Measurements from ENCODE around the gene ACTR2. TPM values are rescaled to one million over a fixed set of nuclear protein-coding genes. Genes with fewer than 3 reads are reported as not detected.
A peak's percentile ranks its signal among the peaks of the same experiment; 100 is the strongest.
"Not testable (repeated sequence)": the region's sequence is repeated elsewhere in the genome, so short reads cannot be mapped to it uniquely, and the experiment has no call there.

ACTR2 gene
- total and polyA plus RNA-seq, 10 donors, result 106 to 348 (median 193) TPM

DNA sequence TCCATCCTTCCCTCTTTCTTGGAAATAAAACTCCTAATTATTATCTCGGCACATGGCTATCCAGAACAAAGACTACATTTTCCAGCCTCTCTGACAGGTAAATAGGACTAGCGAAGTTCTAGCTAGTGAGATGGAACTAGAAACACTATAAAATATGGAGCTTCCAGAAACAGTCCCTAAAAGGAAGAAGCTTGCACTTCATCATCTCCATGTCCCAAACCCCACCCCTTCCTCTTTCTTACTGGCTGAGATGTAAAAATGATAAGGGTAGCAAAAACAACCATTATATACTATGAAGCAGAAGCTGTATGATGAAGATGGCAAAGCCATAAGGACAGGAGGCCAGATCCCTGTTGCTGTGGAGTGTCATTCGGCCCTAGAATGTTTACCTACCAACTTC is 11.7 kb upstream of the ACTR2 start:
- no peaks in the 10 kb centered on the region for H3K4me1 ChIP-seq
- H3K4me3 ChIP-seq, result no peak overlapping the region
- no peak overlapping the region for H3K27ac ChIP-seq
- no peak for DNase-seq
- H3K27me3 ChIP-seq (replicated peaks in 1 of 7), result no peaks in the 10 kb centered on the region
- intact Hi-C loops (cut with DNase I; ENCODE audit: low total_unique reads), result no loop called here
- H3K36me3 ChIP-seq, result no peaks in the 10 kb centered on the region
- no peaks in the 10 kb centered on the region for H3K9me3 ChIP-seq
- TF ChIP-seq, protein P1, sequence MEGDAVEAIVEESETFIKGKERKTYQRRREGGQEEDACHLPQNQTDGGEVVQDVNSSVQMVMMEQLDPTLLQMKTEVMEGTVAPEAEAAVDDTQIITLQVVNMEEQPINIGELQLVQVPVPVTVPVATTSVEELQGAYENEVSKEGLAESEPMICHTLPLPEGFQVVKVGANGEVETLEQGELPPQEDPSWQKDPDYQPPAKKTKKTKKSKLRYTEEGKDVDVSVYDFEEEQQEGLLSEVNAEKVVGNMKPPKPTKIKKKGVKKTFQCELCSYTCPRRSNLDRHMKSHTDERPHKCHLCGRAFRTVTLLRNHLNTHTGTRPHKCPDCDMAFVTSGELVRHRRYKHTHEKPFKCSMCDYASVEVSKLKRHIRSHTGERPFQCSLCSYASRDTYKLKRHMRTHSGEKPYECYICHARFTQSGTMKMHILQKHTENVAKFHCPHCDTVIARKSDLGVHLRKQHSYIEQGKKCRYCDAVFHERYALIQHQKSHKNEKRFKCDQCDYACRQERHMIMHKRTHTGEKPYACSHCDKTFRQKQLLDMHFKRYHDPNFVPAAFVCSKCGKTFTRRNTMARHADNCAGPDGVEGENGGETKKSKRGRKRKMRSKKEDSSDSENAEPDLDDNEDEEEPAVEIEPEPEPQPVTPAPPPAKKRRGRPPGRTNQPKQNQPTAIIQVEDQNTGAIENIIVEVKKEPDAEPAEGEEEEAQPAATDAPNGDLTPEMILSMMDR (IDR thresholded peaks at IDR 0.05 in 8 of 11, conservative IDR thresholded peaks at IDR 0.05 in 3 of 11), result no peak
- TF ChIP-seq POLR2A (IDR thresholded peaks at IDR 0.05) (no peak), POLR2AphosphoS5 (IDR thresholded peaks at IDR 0.05) (no peak)
- WGBS, 5 donors, result 87 to 98% (median 95%) methylated on average over 3 of the region's 3 CpGs

DNA sequence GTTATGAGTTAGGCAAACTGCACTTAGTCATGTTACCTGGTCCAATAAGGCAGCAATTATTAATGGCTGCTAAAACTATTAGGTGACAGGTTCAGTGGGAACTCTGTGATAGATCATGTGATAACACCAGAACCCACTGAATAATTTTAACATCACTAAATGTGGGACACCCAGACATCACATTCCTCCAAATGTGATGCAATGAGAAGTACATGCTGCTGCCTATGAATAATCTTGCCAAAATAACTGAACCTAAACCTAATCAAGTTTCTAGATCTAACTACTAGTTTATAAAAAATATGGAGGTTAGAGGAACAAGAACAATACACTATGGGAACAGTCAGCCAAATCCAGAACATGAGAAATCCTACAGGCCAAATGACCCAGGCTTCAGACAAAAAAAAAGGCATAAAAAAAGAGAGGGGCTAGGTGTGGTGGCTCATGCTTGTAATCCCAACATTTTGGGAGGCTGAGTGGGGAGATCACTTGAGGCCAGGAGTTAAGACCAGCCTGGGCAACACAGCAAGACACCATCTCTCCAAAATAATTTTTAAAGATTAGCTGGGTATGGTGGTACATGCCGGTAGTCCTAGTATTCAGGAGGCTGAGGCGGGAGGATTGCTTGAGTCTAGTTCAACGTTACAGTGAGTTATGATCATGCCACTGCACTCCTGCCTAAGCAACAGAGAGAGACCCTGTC is 7.0 kb upstream of the ACTR2 start:
- WGBS, 5 donors, result 64 to 94% (median 88%) methylated on average over 3 of the region's 3 CpGs
- Histone ChIP-seq H3K36me3 (no peaks in the 10 kb centered on the region), H3K27me3 (replicated peaks in 1 of 7) (no peaks in the 10 kb centered on the region), H3K9me3 (no peaks in the 10 kb centered on the region), H3K4me1 (no peaks in the 10 kb centered on the region), H3K4me3 (no peak overlapping the region), H3K27ac (no peak overlapping the region)
- no peak for DNase-seq
- TF ChIP-seq POLR2A (IDR thresholded peaks at IDR 0.05) (no peak), POLR2AphosphoS5 (IDR thresholded peaks at IDR 0.05) (no peak)
- TF ChIP-seq, protein P1 (IDR thresholded peaks at IDR 0.05 in 8 of 11, conservative IDR thresholded peaks at IDR 0.05 in 3 of 11), result no peak
- intact Hi-C loops (cut with DNase I; ENCODE audit: low total_unique reads), result no loop called here

DNA sequence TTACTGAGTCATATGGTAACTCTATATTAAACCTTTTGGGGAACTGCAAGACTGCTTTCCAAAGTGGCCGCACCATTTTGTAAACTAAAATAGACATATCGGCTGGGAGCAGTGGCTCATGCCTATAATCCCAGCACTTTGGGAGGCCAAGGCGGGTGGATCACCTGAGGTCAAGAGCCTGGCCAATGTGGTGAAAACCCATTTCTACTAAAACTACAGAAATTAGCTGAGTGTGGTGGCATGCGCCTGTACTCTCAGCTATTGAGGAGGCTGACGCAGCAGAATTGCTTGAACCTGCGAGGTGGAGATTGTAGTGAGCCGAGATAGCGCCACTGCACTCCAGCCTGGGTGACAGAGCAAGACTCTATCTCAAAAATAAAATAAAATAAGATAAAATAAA is 6.4 kb upstream of the ACTR2 start:
- H3K36me3 ChIP-seq; H3K27ac ChIP-seq; H3K4me3 ChIP-seq; intact Hi-C loops (cut with DNase I; ENCODE audit: low total_unique reads); H3K27me3 ChIP-seq (replicated peaks in 1 of 7); DNase-seq; H3K9me3 ChIP-seq; H3K4me1 ChIP-seq: not testable (repeated sequence)
- WGBS, 5 donors, result 95 to 98% (median 97%) methylated on average over 8 of the region's 8 CpGs

DNA sequence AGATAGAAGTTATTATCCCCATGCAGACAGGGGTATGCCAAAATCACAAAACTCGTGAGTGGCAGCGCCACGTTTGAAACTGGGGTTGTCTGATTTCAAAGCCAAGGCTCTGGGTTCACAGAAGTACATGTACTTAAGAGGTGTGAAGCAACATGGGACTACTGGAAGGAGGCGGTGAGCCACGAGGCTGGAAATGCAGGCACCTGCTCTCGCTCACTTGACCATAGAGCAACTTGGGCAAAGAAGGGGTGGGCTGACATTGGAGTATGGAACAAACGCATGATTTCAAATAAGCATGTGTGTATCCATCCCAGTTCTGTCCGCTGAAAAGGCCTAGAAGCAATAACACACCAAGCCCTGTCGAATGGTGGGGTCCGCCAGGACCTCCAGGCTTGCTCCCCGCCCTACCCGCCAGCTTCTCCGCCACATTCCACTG is 593 bp upstream of the ACTR2 start:
- Histone ChIP-seq H3K4me3 (peak overlapping the region; percentile 93 to 99 (median 96)), H3K27me3 (replicated peaks in 1 of 7) (no peaks in the 10 kb centered on the region), H3K36me3 (peaks cover 0 to 9% (median 0%) of the 10 kb centered on the region in 6 donors), H3K9me3 (no peaks in the 10 kb centered on the region), H3K4me1 (peaks cover 38 to 52% (median 48%) of the 10 kb centered on the region in 6 donors), H3K27ac (peak overlapping the region; percentile 99 to 100 (median 100))
- WGBS, 5 donors, result 1 to 2% (median 1%) methylated on average over 13 of the region's 13 CpGs
- intact Hi-C loops (cut with DNase I; ENCODE audit: low total_unique reads), result no loop called here
- no peak for DNase-seq
- TF ChIP-seq POLR2A (IDR thresholded peaks at IDR 0.05) (no peak), POLR2AphosphoS5 (IDR thresholded peaks at IDR 0.05) (no peak)
- TF ChIP-seq, protein P1 (IDR thresholded peaks at IDR 0.05 in 8 of 11, conservative IDR thresholded peaks at IDR 0.05 in 3 of 11), result no peak

Measured in spleen (tissue), 11 donors.